ENCODE data around the gene FAM107B.

DNA sequence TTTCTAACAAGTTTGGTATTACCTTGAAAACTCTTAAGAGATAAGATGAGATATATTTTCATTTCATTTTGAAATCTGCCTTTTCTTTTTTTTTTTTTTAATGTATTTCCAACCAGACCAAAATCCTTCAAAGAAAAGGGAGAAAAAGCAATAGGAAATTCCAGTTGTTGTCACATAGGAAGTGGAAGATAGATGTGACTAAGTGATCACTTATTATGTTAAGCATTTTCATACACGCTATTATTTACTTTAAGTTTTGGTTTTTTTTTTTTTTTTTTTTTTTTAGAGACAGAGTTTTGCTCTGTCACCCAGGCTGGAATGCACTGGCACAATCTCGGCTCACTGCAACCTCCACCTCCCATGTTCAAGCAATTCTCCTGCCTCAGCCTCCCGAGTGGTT, 246.8 kb downstream of the FAM107B start:
- TF ChIP-seq, protein P1, sequence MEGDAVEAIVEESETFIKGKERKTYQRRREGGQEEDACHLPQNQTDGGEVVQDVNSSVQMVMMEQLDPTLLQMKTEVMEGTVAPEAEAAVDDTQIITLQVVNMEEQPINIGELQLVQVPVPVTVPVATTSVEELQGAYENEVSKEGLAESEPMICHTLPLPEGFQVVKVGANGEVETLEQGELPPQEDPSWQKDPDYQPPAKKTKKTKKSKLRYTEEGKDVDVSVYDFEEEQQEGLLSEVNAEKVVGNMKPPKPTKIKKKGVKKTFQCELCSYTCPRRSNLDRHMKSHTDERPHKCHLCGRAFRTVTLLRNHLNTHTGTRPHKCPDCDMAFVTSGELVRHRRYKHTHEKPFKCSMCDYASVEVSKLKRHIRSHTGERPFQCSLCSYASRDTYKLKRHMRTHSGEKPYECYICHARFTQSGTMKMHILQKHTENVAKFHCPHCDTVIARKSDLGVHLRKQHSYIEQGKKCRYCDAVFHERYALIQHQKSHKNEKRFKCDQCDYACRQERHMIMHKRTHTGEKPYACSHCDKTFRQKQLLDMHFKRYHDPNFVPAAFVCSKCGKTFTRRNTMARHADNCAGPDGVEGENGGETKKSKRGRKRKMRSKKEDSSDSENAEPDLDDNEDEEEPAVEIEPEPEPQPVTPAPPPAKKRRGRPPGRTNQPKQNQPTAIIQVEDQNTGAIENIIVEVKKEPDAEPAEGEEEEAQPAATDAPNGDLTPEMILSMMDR (IDR thresholded peaks at IDR 0.05), result no peak
- TF ChIP-seq POLR2A (IDR thresholded peaks at IDR 0.05), result no peak

Data from right lobe of liver (tissue), 4 donors.